Coronary artery (tissue), 2 donors: ENCODE results near the gene MRPL20.
"Not testable (repeated sequence)": the region's sequence is repeated elsewhere in the genome, so short reads cannot be mapped to it uniquely, and the experiment has no call there.

ENCODE experiments used
- DNase-seq: peaks from one replicate; pipeline ENCODE4 v3.0.0-alpha.2; 2017; ENCODE audit warnings: low spot score
- H3K27ac ChIP-seq, 2 donors: fragments of 200-600 bp; sonication (generic); one replicate each; pipeline ENCODE4 v1.5.1; 2016 to 2019
- H3K4me3 ChIP-seq: fragments of 200-600 bp; sonication (generic); 2 replicates; pipeline ENCODE4 v1.5.1; 2016; ENCODE audit warnings: mild to moderate bottlenecking, moderate library complexity
- CTCF ChIP-seq: fragments of 200-600 bp; sonication (generic); IDR thresholded peaks from one replicate; pipeline ENCODE4 v1.5.1; 2019; ENCODE audit warnings: antibody characterized with exemption

The MRPL20 gene

GRCh38 chr1:1421907-1422464 is 14.9 kb upstream of the MRPL20 start:
- DNase-seq, result no peak
- H3K4me3 ChIP-seq, result no peak overlapping the region
- TF ChIP-seq CTCF, result no peak
- no peak overlapping the region for H3K27ac ChIP-seq

DNA sequence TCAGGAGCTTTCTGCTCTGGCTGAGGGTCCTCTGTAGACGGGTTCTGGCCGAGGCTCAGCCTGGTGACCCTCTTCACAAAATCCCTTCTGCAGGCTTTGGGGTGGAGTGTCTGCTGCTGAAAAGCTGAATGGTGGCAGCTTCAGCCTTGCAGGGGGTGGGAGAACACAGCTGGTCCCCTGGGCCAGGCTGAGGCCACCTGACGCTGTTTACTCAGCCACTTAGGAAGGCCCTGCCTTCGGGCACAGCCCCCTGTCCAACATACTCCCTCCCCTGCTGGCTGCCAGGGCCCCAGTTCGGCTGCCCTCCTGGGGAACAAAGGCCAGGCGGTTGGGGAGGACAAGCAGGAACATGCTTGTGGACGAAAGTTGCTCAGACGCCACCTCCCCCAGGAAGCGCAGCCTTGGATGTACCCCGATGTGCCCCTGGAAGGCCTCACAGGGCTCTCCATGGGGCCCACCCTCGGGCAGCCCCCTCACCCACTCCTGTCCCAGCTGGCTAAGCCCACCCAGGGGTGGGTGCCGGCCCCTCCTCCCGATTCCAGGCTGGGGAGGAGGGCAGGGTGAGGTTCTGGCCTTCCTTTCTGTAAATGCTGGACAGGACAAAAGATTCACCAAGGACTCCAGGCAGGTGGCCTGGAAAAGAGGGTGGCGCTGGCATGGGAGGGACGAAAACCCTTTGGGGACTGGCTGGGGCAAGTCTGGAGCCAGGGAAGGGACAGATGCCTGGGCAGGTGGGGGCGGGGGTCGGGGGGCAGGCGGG is 14.2 kb upstream of the MRPL20 start, which contains the start of gene ANKRD65:
Gene ANKRD65 (minus strand): TSS at position 130 of the 760 bp plus-strand sequence. CDS start 271 bp downstream, outside the sequence.
- Histone ChIP-seq H3K4me3 (peak within 1 kb of the TSS; percentile 65), H3K27ac (peak within 1 kb of the TSS in 1 of 2 donors; percentile 48)
- TF ChIP-seq CTCF, result no peak
- no peak for DNase-seq

GRCh38 chr1:1420654-1421141 is 13.6 kb upstream of the MRPL20 start:
- Histone ChIP-seq H3K4me3 (peak overlapping the region; percentile 65), H3K27ac (peak overlapping the region in 1 of 2 donors; percentile 48)

DNA sequence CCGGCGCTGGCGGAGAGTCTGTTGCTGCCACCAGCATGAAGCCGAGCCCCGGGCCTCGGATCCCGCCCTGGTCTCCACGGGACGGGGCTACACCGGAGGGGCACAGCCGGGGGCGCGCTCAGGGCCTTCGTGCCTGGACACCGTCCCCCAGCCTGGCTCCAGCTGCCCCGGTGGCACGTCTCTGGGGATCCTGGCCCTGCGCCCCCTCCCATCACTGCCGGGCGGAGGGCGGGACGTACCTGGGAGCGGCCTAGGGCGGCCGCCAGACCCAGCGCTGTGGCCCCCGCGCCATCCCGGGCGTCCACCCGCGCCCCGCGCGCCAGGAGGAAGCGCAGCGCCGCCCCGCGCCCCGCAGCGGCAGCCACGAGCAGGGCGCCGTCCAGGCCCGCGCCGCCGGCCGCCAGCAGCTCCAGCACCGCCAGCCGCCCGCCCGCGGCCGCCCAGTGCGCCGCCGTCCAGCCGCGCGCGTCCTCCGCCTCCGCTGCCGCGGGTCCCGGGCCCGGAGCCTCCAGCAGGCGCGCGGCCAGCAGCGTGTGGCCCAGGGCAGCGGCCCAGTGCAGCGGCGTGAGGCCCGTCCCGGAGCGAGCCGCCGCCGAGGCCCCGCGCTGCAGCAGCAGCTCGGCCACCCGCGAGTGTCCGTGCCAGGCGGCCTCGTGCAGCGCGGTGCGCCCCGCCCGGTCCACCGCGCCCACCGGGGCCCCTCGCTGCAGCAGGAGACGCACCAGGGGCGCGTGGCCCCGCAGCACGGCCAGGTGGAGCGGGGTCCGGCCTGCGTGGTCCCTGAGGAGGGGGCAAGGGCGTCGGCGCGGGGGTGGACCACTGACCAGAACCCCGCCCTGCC is 12.9 kb upstream of the MRPL20 start:
- H3K4me3 ChIP-seq, result peak overlapping the region; percentile 65
- DNase-seq, result no peak
- TF ChIP-seq CTCF, result no peak
- peak overlapping the region in 1 of 2 donors; percentile 48 for H3K27ac ChIP-seq

More at GRCh38 chr1:1420654-1421141, 13.6 kb upstream of the MRPL20 start:
- DNase-seq, result no peak
- TF ChIP-seq CTCF, result no peak

DNA sequence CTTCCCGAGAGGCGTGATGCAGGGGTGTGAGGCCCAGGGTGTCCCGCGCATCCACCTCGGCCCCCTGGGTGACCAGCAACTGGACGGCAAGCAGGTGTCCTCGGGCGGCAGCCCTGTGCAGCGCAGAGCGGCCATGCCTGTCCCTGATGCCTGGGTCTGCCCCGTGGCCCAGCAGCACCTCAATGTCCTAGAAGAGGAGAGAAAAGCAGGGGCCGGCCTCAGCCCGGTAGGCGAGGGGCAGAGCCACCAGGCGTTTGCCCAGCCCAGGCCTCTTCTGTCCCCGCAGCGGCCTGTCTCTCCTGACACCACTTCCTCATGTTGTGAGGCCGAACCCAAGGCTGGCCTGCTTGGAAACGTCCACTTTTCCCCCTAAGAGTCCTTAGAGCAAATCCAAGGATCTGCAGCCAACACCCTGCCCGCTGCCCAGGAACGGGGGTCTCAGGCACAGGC is 12.3 kb upstream of the MRPL20 start:
- Histone ChIP-seq H3K27ac (peak overlapping the region in 1 of 2 donors; percentile 48), H3K4me3 (peak overlapping the region; percentile 65)
- TF ChIP-seq CTCF, result no peak
- DNase-seq, result no peak

DNA sequence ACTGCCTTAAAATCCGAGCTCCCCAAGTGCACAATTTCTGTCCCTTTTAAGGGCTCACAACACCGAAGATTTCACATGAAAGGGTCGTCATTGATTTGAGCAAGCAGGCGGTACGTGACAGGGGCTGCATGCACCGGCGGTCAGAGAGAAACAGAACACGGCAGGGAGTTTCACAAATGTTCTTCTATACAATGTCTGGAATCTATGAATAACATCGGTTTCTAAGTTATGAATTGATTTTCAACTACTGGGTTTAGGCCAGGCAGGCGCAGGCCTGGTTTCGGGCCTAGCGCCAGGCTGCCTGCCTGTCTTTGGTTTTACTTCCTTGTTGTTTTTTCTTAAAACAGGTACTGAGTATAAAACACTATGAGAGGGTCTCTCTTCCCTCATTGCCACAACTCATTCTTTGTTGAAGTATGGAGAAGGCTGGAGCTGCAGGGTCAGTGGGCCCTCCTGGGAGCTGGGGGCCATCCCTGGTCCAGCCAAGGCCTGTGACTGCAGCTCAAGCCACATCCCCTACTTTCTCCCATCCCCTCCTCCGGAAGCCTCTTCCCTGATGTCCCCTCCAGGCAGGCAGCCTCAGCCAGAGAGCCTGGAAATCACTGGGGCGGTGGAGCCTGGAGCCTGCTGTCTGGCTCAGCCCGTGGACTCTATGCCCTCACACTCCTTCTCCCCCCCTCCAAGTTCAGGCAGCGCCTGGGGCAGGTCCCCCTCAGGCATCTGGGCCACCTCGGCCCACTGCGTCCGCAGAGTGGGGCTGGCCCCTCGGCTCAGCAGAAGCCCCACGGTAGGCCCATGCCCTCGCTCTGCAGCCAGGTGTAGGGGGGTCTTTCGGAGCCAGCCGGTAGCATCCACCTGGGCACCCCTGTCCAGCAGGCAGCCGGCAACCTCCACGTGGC is 11.6 kb upstream of the MRPL20 start:
- DNase-seq, result no peak
- no peak for TF ChIP-seq CTCF
- Histone ChIP-seq H3K27ac (no peak overlapping the region), H3K4me3 (no peak overlapping the region)

GRCh38 chr1:1417825-1418463 is 10.9 kb upstream of the MRPL20 start:
- H3K27ac ChIP-seq, result not testable (repeated sequence)

GRCh38 chr1:1417396-1417795 is 10.3 kb upstream of the MRPL20 start:
- not testable (repeated sequence) for DNase-seq, H3K27ac ChIP-seq, H3K4me3 ChIP-seq

More at GRCh38 chr1:1417825-1418463, 10.9 kb upstream of the MRPL20 start:
- DNase-seq, H3K4me3 ChIP-seq: not testable (repeated sequence)
